C4-2B (cell line): Measurements from ENCODE around the gene DMPK.
"Not testable (repeated sequence)": the region's sequence is repeated elsewhere in the genome, so short reads cannot be mapped to it uniquely, and the experiment has no call there.

Experiments
- H3K27ac ChIP-seq: fragments of 450-650 bp; 2 replicates; pipeline ENCODE4 v1.5.1; 2017
- CTCF ChIP-seq: fragments of 450-650 bp; conservative IDR thresholded peaks from 2 replicates; pipeline ENCODE4 v1.5.1; 2017; ENCODE audit warnings: mild to moderate bottlenecking
- ZFX ChIP-seq: fragments of 450-650 bp; IDR thresholded peaks from 2 replicates; pipeline ENCODE4 v1.6.1; 2017

The DMPK gene

DNA sequence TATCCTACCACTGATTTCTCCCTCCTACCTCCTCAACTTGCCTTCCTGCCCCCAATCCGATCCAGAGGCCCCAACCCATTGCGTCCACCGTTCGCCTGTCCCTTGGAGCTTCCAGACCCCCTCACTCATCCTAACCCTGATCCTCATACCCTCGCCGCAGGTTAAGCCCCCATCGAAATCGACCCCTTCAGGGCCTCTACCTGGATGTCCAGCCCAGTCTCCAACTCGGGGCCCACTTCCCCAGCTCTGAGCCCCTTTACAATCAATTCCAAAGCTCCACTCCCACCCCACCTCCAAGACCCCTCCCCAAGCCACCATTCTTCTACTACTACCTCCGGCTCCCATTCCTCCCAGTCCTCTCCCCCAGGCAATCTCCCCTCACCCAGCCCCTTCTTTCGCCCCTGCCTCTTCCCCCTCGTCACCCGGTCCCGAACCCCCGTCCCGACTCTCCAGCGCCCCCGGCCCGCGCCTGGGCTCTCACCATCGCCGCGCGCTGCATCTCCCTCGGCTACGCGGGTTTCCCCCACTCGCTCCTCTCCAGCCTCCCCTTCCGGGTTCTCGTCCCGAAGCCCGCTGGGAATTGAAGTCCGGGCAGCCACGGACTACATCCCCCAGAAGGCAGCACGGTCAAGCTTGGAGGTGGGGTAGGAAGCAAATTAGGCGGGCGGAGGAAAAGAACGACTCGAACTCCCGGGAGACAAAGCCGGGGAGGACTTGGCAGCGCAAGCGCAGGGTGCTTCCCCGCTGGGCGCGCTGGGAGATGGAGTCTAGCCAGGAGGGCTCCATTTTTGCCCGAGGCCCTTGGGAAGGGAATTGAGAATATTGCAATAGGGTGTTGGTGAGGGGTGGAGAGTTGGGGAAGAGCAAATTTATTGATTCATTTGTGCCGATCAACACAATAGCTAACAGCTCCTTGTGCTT lies 51.7 kb downstream of the DMPK start, which contains the start of gene FBXO46:
Gene FBXO46 (minus strand): TSS at position 529 of the 921 bp plus-strand sequence. CDS start 17,401 bp downstream, outside the sequence.
- TF ChIP-seq ZFX (no peak), CTCF (no peak)
- peak within 1 kb of the TSS; percentile 70 for H3K27ac ChIP-seq

DNA sequence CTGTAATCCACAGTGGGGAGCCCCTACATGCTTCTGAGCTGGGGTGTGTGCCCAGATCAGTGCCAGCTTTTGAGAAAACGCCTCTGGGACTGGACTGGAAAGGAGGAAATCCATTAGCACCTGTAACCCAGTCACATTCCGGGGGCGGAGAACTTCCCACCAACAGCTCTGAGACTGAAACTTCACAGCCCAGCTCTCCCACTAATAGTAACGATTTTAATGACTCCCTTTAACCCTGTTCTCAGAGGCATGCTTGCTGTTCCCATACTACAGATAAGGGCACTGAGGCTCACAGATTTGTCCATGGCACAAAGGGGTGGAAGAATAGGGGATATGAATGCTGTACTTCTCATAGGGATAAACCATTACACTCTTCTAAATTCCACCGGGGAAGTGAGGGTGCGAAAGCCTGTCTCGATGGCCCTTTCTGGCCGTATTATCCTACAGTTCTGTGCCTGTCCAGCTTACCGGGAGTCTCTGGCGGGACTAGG lies 52.4 kb downstream of the DMPK start:
- H3K27ac ChIP-seq: peak overlapping the region; percentile 70
- TF ChIP-seq CTCF: no peak
- no peak for TF ChIP-seq ZFX

DNA sequence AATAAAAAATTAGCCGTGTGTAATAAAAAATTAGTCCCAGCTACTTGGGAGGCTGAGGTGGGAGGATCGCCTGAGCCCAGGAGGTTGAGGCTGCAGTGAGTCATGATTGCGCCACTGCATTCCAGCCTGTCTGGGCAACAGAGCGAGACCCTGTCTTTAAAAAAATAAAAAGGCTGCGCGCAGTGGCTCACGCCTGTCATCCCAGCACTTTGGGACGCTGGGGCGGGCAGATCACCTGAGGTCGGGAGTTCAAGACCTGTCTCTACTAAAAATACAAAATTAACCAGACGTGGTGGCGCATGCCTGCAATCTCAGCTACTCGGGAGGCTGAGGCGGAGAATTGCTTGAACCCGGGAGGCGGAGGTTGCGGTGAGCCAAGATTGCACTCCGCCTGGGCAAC lies 53.6 kb downstream of the DMPK start:
- not testable (repeated sequence) for H3K27ac ChIP-seq

DNA sequence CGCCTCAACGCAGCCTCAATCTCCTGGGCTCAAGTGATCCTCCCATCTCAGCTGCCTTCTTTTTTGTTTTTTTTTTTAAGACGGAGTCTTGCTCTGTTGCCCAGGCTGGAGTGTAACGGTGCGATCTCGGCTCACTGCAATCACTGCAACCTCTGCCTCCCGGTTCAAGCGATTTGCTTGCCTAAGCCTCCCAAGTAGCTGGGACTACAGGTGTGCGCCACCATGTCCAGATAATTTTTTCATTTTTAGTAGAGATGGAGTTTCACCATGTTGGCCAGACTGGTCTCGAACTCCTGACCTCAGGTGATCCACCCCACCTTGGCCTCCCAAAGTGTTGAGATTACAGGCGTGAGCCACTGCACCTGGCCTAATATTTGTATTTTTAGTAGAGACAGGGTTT lies 62.2 kb downstream of the DMPK start:
- not testable (repeated sequence) for H3K27ac ChIP-seq
